ENCODE data around the gene KIFAP3. TPM values are rescaled to one million over a fixed set of nuclear protein-coding genes. Genes with fewer than 3 reads are reported as not detected.
A peak's percentile ranks its signal among the peaks of the same experiment; 100 is the strongest.

The KIFAP3 gene
- total RNA-seq, 4 donors from 2014 or later: 25.2 to 49.2 (median 40.0) TPM

- Histone ChIP-seq H3K4me1 (peaks cover 0 to 48% (median 13%) of the 10 kb centered on the region in 4 donors), H3K27me3 (no peaks in the 10 kb centered on the region), H3K36me3 (peaks cover 0 to 7% (median 0%) of the 10 kb centered on the region in 3 donors), H3K27ac (peak overlapping the region; percentile 95 to 98 (median 96)), H3K9me3 (no peaks in the 10 kb centered on the region), H3K4me3 (peak overlapping the region; percentile 74 to 93 (median 81))
- 0 to 2% methylated on average over 13 to 14 of the region's 51 CpGs for WGBS, 2 donors
- no peak for TF ChIP-seq EP300 (IDR thresholded peaks at IDR 0.05)
- peak; percentile 40 to 63 for TF ChIP-seq POLR2A (IDR thresholded peaks at IDR 0.05)
- no peak for TF ChIP-seq CTCF (IDR thresholded peaks at IDR 0.05)
- DNase-seq (ENCODE audit: low spot score in 2 of 2): peak in 1 of 2 donors; percentile 27
These were observed 181.4 kb downstream of the KIFAP3 start for GRCh38 chr1:169892927-169893644.

- peak overlapping the region in 3 of 4 donors; percentile 96 to 98 (median 97) for H3K27ac ChIP-seq
These were observed 182.1 kb downstream of the KIFAP3 start for GRCh38 chr1:169892176-169892926.

GRCh38 chr1:169891539-169891885 is 183.0 kb downstream of the KIFAP3 start:
- Histone ChIP-seq H3K4me3 (no peak overlapping the region), H3K27ac (peak overlapping the region in 1 of 4 donors; percentile 1), H3K4me1 (peaks cover 0 to 49% (median 13%) of the 10 kb centered on the region in 4 donors), H3K36me3 (peaks cover 0 to 22% (median 0%) of the 10 kb centered on the region in 3 donors), H3K9me3 (no peaks in the 10 kb centered on the region), H3K27me3 (no peaks in the 10 kb centered on the region)
- TF ChIP-seq POLR2A (IDR thresholded peaks at IDR 0.05) (no peak), CTCF (IDR thresholded peaks at IDR 0.05) (no peak), EP300 (IDR thresholded peaks at IDR 0.05) (no peak)
- no peak for DNase-seq (ENCODE audit: low spot score in 2 of 2)
- 69 to 70% methylated on average over 2 of the region's 2 CpGs for WGBS, 2 donors

More at GRCh38 chr1:169892176-169892926, 182.1 kb downstream of the KIFAP3 start:
- 50 to 53% methylated on average over 8 of the region's 8 CpGs for WGBS, 2 donors
- Histone ChIP-seq H3K36me3 (peaks cover 0 to 14% (median 0%) of the 10 kb centered on the region in 3 donors), H3K9me3 (no peaks in the 10 kb centered on the region), H3K27me3 (no peaks in the 10 kb centered on the region), H3K4me1 (peaks cover 0 to 49% (median 13%) of the 10 kb centered on the region in 4 donors), H3K4me3 (peak overlapping the region; percentile 74 to 93 (median 81))
- DNase-seq (ENCODE audit: low spot score in 2 of 2): no peak
- TF ChIP-seq EP300 (IDR thresholded peaks at IDR 0.05) (no peak), CTCF (IDR thresholded peaks at IDR 0.05) (no peak), POLR2A (IDR thresholded peaks at IDR 0.05) (no peak)

GRCh38 chr1:169890761-169891538 is 183.5 kb downstream of the KIFAP3 start:
- peak overlapping the region in 1 of 4 donors; percentile 1 for H3K27ac ChIP-seq
- H3K36me3 ChIP-seq: peaks cover 0 to 27% (median under 1%) of the 10 kb centered on the region in 3 donors
- H3K9me3 ChIP-seq: no peaks in the 10 kb centered on the region
- no peaks in the 10 kb centered on the region for H3K27me3 ChIP-seq
- no peak for DNase-seq (ENCODE audit: low spot score in 2 of 2)
- 76 to 84% methylated on average over 5 of the region's 5 CpGs for WGBS, 2 donors
- peaks cover 0 to 49% (median 13%) of the 10 kb centered on the region in 4 donors for H3K4me1 ChIP-seq
- no peak overlapping the region for H3K4me3 ChIP-seq
- TF ChIP-seq POLR2A (IDR thresholded peaks at IDR 0.05) (no peak), CTCF (IDR thresholded peaks at IDR 0.05) (no peak), EP300 (IDR thresholded peaks at IDR 0.05) (no peak)

Data from tibial nerve (tissue), 4 donors.